HPDE6-E6E7 (cell line): Measurements from ENCODE around the gene OPCML.

Experiments
- DNase-seq: peaks from one replicate; pipeline ENCODE4 v3.0.0; 2011; ENCODE audit warnings: missing footprints; ENCODE audit errors: extremely low spot score

The OPCML gene

GRCh38 chr11:133232665-133233064 lies 299.6 kb downstream of the OPCML start:
- no peak for DNase-seq

GRCh38 chr11:133230431-133230830 lies 301.9 kb downstream of the OPCML start:
- DNase-seq: no peak

GRCh38 chr11:133228471-133229329 lies 303.6 kb downstream of the OPCML start:
- no peak for DNase-seq

- DNase-seq: no peak
These were observed 304.6 kb downstream of the OPCML start for GRCh38 chr11:133227632-133228111.

GRCh38 chr11:133224271-133224670 lies 308.0 kb downstream of the OPCML start:
- DNase-seq: no peak

- DNase-seq: no peak
These were observed 309.6 kb downstream of the OPCML start for GRCh38 chr11:133222425-133223330.

GRCh38 chr11:133219543-133219942 lies 312.8 kb downstream of the OPCML start:
- DNase-seq: no peak

GRCh38 chr11:133216813-133217212 lies 315.5 kb downstream of the OPCML start:
- DNase-seq: no peak

GRCh38 chr11:133215596-133216230 lies 316.6 kb downstream of the OPCML start:
- no peak for DNase-seq

- DNase-seq: no peak
These were observed 317.7 kb downstream of the OPCML start for GRCh38 chr11:133214646-133215045.

- DNase-seq: no peak
These were observed 320.1 kb downstream of the OPCML start for GRCh38 chr11:133212201-133212600.

GRCh38 chr11:133207995-133208394 lies 324.3 kb downstream of the OPCML start:
- DNase-seq: no peak

GRCh38 chr11:133206313-133207005 lies 325.8 kb downstream of the OPCML start:
- DNase-seq: no peak

- no peak for DNase-seq
These were observed 328.1 kb downstream of the OPCML start for GRCh38 chr11:133204158-133204557.

- no peak for DNase-seq
These were observed 329.5 kb downstream of the OPCML start for GRCh38 chr11:133202816-133203215.

- DNase-seq: no peak
These were observed 333.9 kb downstream of the OPCML start for GRCh38 chr11:133198438-133198837.

- DNase-seq: no peak
These were observed 334.9 kb downstream of the OPCML start for GRCh38 chr11:133197425-133197824.

- DNase-seq: no peak
These were observed 340.4 kb downstream of the OPCML start for GRCh38 chr11:133191931-133192330.

GRCh38 chr11:133181667-133182066 lies 350.6 kb downstream of the OPCML start:
- DNase-seq: no peak

GRCh38 chr11:133181066-133181465 lies 351.2 kb downstream of the OPCML start:
- no peak for DNase-seq

- DNase-seq: no peak
These were observed 352.1 kb downstream of the OPCML start for GRCh38 chr11:133180201-133180600.
